KMS-11 (cell line): ENCODE data around the gene ALOX5AP.

Source experiments
- H2AFZ ChIP-seq: fragments of 200-600 bp; sonication (generic); 2 replicates; pipeline ENCODE4 v1.6.1; 2016; ENCODE audit warnings: antibody characterized with exemption, mixed run types, low read depth
- H3K27ac ChIP-seq: fragments of 200-600 bp; sonication (generic); 2 replicates; pipeline ENCODE4 v1.6.1; 2016; ENCODE audit warnings: mild to moderate bottlenecking, mixed run types
- H3K27me3 ChIP-seq: fragments of 200-600 bp; sonication (generic); 2 replicates; pipeline ENCODE4 v1.6.1; 2017; ENCODE audit warnings: mild to moderate bottlenecking, low read depth, mixed run types, moderate library complexity; ENCODE audit not compliant: insufficient read depth
- H3K36me3 ChIP-seq: fragments of 200-600 bp; sonication (generic); 2 replicates; pipeline ENCODE4 v1.6.1; 2017; ENCODE audit warnings: mild to moderate bottlenecking, mixed run types; ENCODE audit not compliant: insufficient read depth
- H3K4me1 ChIP-seq: fragments of 200-600 bp; sonication (generic); 2 replicates; pipeline ENCODE4 v1.6.1; 2016; ENCODE audit warnings: mild to moderate bottlenecking, low read depth, mixed run types; ENCODE audit not compliant: poor library complexity, severe bottlenecking
- H3K4me2 ChIP-seq: fragments of 200-600 bp; sonication (generic); 2 replicates; pipeline ENCODE4 v1.7.0; 2016; ENCODE audit warnings: mild to moderate bottlenecking, mixed run types
- H3K4me3 ChIP-seq: fragments of 200-600 bp; sonication (generic); IDR thresholded peaks from 2 replicates; pipeline ENCODE4 v1.6.1; 2017; ENCODE audit warnings: low read depth, low read length, mixed read lengths; ENCODE audit not compliant: insufficient read depth
- H3K79me2 ChIP-seq: fragments of 200-600 bp; sonication (generic); 2 replicates; pipeline ENCODE4 v1.6.1; 2016; ENCODE audit warnings: low read depth, mixed run types; ENCODE audit not compliant: insufficient read depth
- H3K9ac ChIP-seq: fragments of 200-600 bp; sonication (generic); 2 replicates; pipeline ENCODE4 v1.6.1; 2016; ENCODE audit warnings: mild to moderate bottlenecking, mixed run types
- H4K20me1 ChIP-seq: fragments of 200-600 bp; sonication (generic); 2 replicates; pipeline ENCODE4 v1.6.1; 2016; ENCODE audit warnings: mild to moderate bottlenecking, mixed run types; ENCODE audit not compliant: insufficient read depth
- CTCF ChIP-seq: fragments of 200-600 bp; sonication (generic); conservative IDR thresholded peaks from 2 replicates; pipeline ENCODE4 v1.6.1; 2017; ENCODE audit warnings: low read depth, mild to moderate bottlenecking, antibody characterized with exemption, low read length, moderate library complexity, mixed read lengths

The ALOX5AP gene

GRCh38 chr13:30774214-30774730 is 38.9 kb downstream of the ALOX5AP start:
- Histone ChIP-seq H3K27ac (peak overlapping the region; percentile 32; the same call in 1 of the 2 replicates), H3K4me3 (no peak overlapping the region), H3K9ac (no peak overlapping the region), H4K20me1 (no peaks in the 10 kb centered on the region), H3K36me3 (no peaks in the 10 kb centered on the region), H3K27me3 (no peaks in the 10 kb centered on the region), H3K79me2 (no peaks in the 10 kb centered on the region), H3K4me2 (peak overlapping the region; percentile 63), H2AFZ (peak overlapping the region; percentile 40; the same call in 1 of the 2 replicates), H3K4me1 (peaks cover 22% of the 10 kb centered on the region)
- TF ChIP-seq CTCF, result no peak

GRCh38 chr13:30776661-30777060 is 41.3 kb downstream of the ALOX5AP start:
- Histone ChIP-seq H3K27me3 (no peaks in the 10 kb centered on the region), H3K9ac (no peak overlapping the region), H3K4me2 (no peak overlapping the region), H3K4me1 (peaks cover 22% of the 10 kb centered on the region), H2AFZ (no peak overlapping the region), H3K27ac (no peak overlapping the region), H3K4me3 (no peak overlapping the region), H3K36me3 (no peaks in the 10 kb centered on the region), H3K79me2 (no peaks in the 10 kb centered on the region), H4K20me1 (no peaks in the 10 kb centered on the region)
- TF ChIP-seq CTCF, result no peak

- H3K27ac ChIP-seq, result no peak overlapping the region
- H3K4me1 ChIP-seq, result peaks cover 12% of the 10 kb centered on the region
- no peaks in the 10 kb centered on the region for H4K20me1 ChIP-seq
- TF ChIP-seq CTCF, result no peak
- H3K36me3 ChIP-seq, result no peaks in the 10 kb centered on the region
- no peak overlapping the region for H3K4me2 ChIP-seq
- no peaks in the 10 kb centered on the region for H3K27me3 ChIP-seq
- no peaks in the 10 kb centered on the region for H3K79me2 ChIP-seq
- H3K4me3 ChIP-seq, result no peak overlapping the region
- no peak overlapping the region for H3K9ac ChIP-seq
- H2AFZ ChIP-seq, result no peak overlapping the region
These were observed 43.7 kb downstream of the ALOX5AP start for GRCh38 chr13:30779016-30779415.

DNA sequence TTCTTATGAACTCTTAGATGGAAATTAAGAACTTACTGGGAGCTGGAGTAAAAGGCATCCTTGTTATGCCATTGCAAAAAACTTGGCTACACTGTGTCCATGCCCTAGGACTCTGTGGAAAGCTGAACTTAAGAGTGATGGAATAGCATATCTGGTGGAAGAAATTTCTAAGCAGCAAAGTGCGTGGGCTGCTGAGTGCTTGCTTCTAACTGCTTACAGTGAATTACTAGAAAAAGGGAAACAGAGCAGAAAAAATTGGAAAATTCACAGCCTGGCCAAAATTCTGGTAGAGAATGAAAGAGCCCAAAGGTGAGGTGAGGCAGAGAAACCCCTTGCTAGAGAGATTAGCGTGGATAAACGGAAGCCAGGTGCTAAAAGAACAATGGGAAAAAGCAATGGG is 44.3 kb downstream of the ALOX5AP start:
- TF ChIP-seq CTCF, result no peak
- no peak overlapping the region for H3K4me2 ChIP-seq
- no peak overlapping the region for H3K27ac ChIP-seq

More for the DNA sequence above, 44.3 kb downstream of the ALOX5AP start:
- H3K79me2 ChIP-seq, result no peaks in the 10 kb centered on the region
- H3K36me3 ChIP-seq, result no peaks in the 10 kb centered on the region
- no peak overlapping the region for H3K9ac ChIP-seq
- H3K4me1 ChIP-seq, result peaks cover 6% of the 10 kb centered on the region
- no peak overlapping the region for H3K4me3 ChIP-seq
- no peaks in the 10 kb centered on the region for H3K27me3 ChIP-seq
- H2AFZ ChIP-seq, result no peak overlapping the region
- H4K20me1 ChIP-seq, result no peaks in the 10 kb centered on the region
